HCT116 (cell line): ENCODE results near the gene IL31RA. TPM values are rescaled to one million over a fixed set of nuclear protein-coding genes. Genes with fewer than 3 reads are reported as not detected.

Experiments
- ATAC-seq: fragments of 200-7000 bp; cut with Tn5 transposase; 2 replicates; pipeline ENCODE4 v1.9.1; 2020; ENCODE audit warnings: mild to moderate bottlenecking, moderate library complexity
- BruUV-seq: library from RNA; stranded (reverse); fragments of 400-500 nt; replicated peaks from 2 replicates; lab custom pipeline; 2021; lab: Mats Ljungman, UMichigan
- CTCF ChIA-PET: fragments of 300-600 bp; sonication (Branson Sonifier 250); formaldehyde crosslinking; loops from one replicate; lab custom pipeline; 2021; ENCODE audit warnings: antibody characterized with exemption; lab: Charles Lee
- POLR2A ChIA-PET: fragments of 300-600, 350-600 bp; sonication (Branson Sonifier 250); formaldehyde crosslinking; loops from one replicate; lab custom pipeline; 2021; ENCODE audit warnings: antibody characterized with exemption; lab: Charles Lee
- RAD21 ChIA-PET, 2 experiments: fragments of 300-600 bp; sonication (Branson Sonifier 250); formaldehyde crosslinking; loops; one replicate each; lab custom pipeline; 2023; ENCODE audit warnings: low total read pairs in 2 of 2; ENCODE audit not compliant: uncharacterized antibody in 2 of 2, unreplicated experiment in 2 of 2, low non-redundant PET in 1 of 2; lab: Charles Lee
- DNase-seq: peaks from one replicate; pipeline ENCODE4 v3.0.0-alpha.2; 2010; ENCODE audit warnings: low read depth, low spot score
- H2AFZ ChIP-seq: fragments of 200-600 bp; shearing (Covaris generic), sonication (generic); 2 replicates; pipeline ENCODE4 v1.6.1; 2017; ENCODE audit warnings: low read depth, mixed run types, mixed read lengths, antibody characterized with exemption, low read length; ENCODE audit not compliant: poor library complexity, severe bottlenecking
- H3K27ac ChIP-seq: 2 replicates; pipeline ENCODE4 v1.5.1; 2012; ENCODE audit warnings: low read depth, low read length
- H3K27me3 ChIP-seq: fragments of 200-600 bp; sonication (generic); 2 replicates; pipeline ENCODE4 v1.6.1; 2016; ENCODE audit warnings: mixed run types, low read length, mixed read lengths; ENCODE audit not compliant: insufficient read depth
- H3K36me3 ChIP-seq, 2 experiments: fragments of 200-500 bp in 1 of 2; fragments of 200-600 bp in 1 of 2; sonication (Bioruptor generic) in 1 of 2; sonication (generic) in 1 of 2; 2 replicates each; pipeline versions ENCODE4 v1.5.1 to v1.6.1; 2014 to 2016; ENCODE audit warnings: low read length in 2 of 2, inconsistent platforms in 1 of 2, mixed read lengths in 1 of 2, mixed run types in 1 of 2; ENCODE audit not compliant: insufficient read depth in 2 of 2, control insufficient read depth in 1 of 2
- H3K4me1 ChIP-seq, 2 experiments: fragments of 200-600 bp in 1 of 2; sonication (generic) in 1 of 2; 2 replicates each; pipeline versions ENCODE4 v1.5.1 to v1.6.1; 2012 to 2017; ENCODE audit warnings: low read length in 2 of 2, inconsistent platforms in 1 of 2, mild to moderate bottlenecking in 1 of 2, mixed read lengths in 1 of 2, mixed run types in 1 of 2, moderate library complexity in 1 of 2; ENCODE audit not compliant: insufficient read depth in 2 of 2, control insufficient read depth in 1 of 2
- H3K4me2 ChIP-seq: fragments of 200-600 bp; sonication (generic); 2 replicates; pipeline ENCODE4 v1.6.1; 2017; ENCODE audit warnings: mixed run types, low read length, mixed read lengths
- H3K4me3 ChIP-seq, 2 experiments: fragments of 200-600 bp in 1 of 2; sonication (generic) in 1 of 2; replicated peaks in 1 of 2; 2 replicates each; pipeline ENCODE4 v1.5.1; 2011 to 2016; ENCODE audit warnings: low read length in 2 of 2, control low read depth in 1 of 2, low read depth in 1 of 2, mild to moderate bottlenecking in 1 of 2, mixed read lengths in 1 of 2, mixed run types in 1 of 2
- H3K79me2 ChIP-seq: fragments of 200-600 bp; sonication (generic); 2 replicates; pipeline ENCODE4 v1.6.1; 2017; ENCODE audit warnings: mild to moderate bottlenecking, mixed run types, low read length, moderate library complexity, mixed read lengths; ENCODE audit not compliant: insufficient read depth
- H3K9ac ChIP-seq: fragments of 200-600 bp; sonication (generic); 2 replicates; pipeline ENCODE4 v1.6.1; 2016; ENCODE audit warnings: low read length, mixed read lengths
- H3K9me2 ChIP-seq: fragments of 200-600 bp; sonication (generic), shearing (Covaris generic); 2 replicates; pipeline ENCODE4 v1.6.1; 2017; ENCODE audit warnings: mixed run types, mild to moderate bottlenecking, moderate library complexity; ENCODE audit not compliant: insufficient read depth
- H3K9me3 ChIP-seq, 2 experiments: fragments of 200-500 bp in 1 of 2; fragments of 200-600 bp in 1 of 2; sonication (Bioruptor generic) in 1 of 2; sonication (generic) in 1 of 2; 2 replicates each; pipeline ENCODE4 v1.6.1; 2014 to 2017; ENCODE audit warnings: low read length in 2 of 2, mixed read lengths in 2 of 2, inconsistent platforms in 1 of 2, low read depth in 1 of 2, mild to moderate bottlenecking in 1 of 2, mixed run types in 1 of 2, moderate library complexity in 1 of 2; ENCODE audit not compliant: control insufficient read depth in 1 of 2, insufficient read depth in 1 of 2
- H4K20me1 ChIP-seq: fragments of 200-600 bp; sonication (generic), shearing (Covaris generic); 2 replicates; pipeline ENCODE4 v1.6.1; 2017; ENCODE audit warnings: mixed run types, mild to moderate bottlenecking, moderate library complexity; ENCODE audit not compliant: insufficient read depth
- CEBPB ChIP-seq: IDR thresholded peaks from 2 replicates; pipeline ENCODE4 v1.6.1; 2012; ENCODE audit warnings: low read depth
- ELF1 ChIP-seq: IDR thresholded peaks from 2 replicates; pipeline ENCODE4 v1.6.1; 2012; ENCODE audit warnings: low read depth, borderline replicate concordance
- EZH2phosphoT487 ChIP-seq: fragments of 200-600 bp; IDR thresholded peaks from 2 replicates; pipeline ENCODE4 v1.6.1; 2018; ENCODE audit warnings: antibody characterized with exemption, borderline replicate concordance
- MAX ChIP-seq: IDR thresholded peaks from 2 replicates; pipeline ENCODE4 v1.6.1; 2012
- POLR2A ChIP-seq: IDR thresholded peaks from 2 replicates; pipeline ENCODE4 v1.7.0; 2011; ENCODE audit warnings: borderline replicate concordance; ENCODE audit not compliant: insufficient read depth, insufficient read length; ENCODE audit errors: extremely low read depth
- POLR2AphosphoS5 ChIP-seq: IDR thresholded peaks from 2 replicates; pipeline ENCODE4 v1.6.1; 2011; ENCODE audit warnings: mild to moderate bottlenecking, low read depth, low read length, moderate library complexity
- RAD21 ChIP-seq: IDR thresholded peaks from 2 replicates; pipeline ENCODE4 v1.6.1; 2012; ENCODE audit warnings: low read depth, mild to moderate bottlenecking
- YY1 ChIP-seq: IDR thresholded peaks from 2 replicates; pipeline ENCODE4 v1.6.1; 2011; ENCODE audit warnings: low read length, low read depth, moderate library complexity, mild to moderate bottlenecking; ENCODE audit not compliant: insufficient replicate concordance; ENCODE audit errors: extremely low read depth
- ZFX ChIP-seq: fragments of 450-650 bp; IDR thresholded peaks from 2 replicates; pipeline ENCODE4 v1.6.1; 2017
- intact Hi-C: fragments of 100-400 bp; cut with micrococcal nuclease; formaldehyde crosslinking; loops from 2 replicates; pipeline ENCODE4 v1.10.0; 2022
- total RNA-seq: library from RNA; stranded (reverse); gene quantifications from one replicate; pipeline ENCODE4 v1.2.1, GENCODE V29; 2021; ENCODE audit not compliant: unreplicated experiment
- TF ChIP-seq, protein P1 (sequence below): IDR thresholded peaks from 2 replicates; pipeline ENCODE4 v1.6.1; 2012; ENCODE audit warnings: low read depth

Gene IL31RA
- total RNA-seq, 1 experiment from 2014 or later: 0.59 TPM

- no peaks in the 10 kb centered on the region for H4K20me1 ChIP-seq
- no peak overlapping the region for H2AFZ ChIP-seq
- ATAC-seq (no peak), DNase-seq (no peak)
- H3K27ac ChIP-seq: no peak overlapping the region
- no peaks in the 10 kb centered on the region for H3K9me2 ChIP-seq
- TF ChIP-seq RAD21 (peak; percentile 36; the same call in 1 of the 2 replicates), CEBPB (peak; percentile 56; the same call in 1 of the 2 replicates), MAX (no peak), ELF1 (no peak)
- BruUV-seq: no TSS peak
- intact Hi-C loops: no loop called here
- ChIA-PET POLR2A (no interaction called here), CTCF (interaction anchor here (1.9 kb wide), 1 partner anchor 24 kb away, joined by 6 read pairs; no protein-coding TSS in a partner anchor), RAD21 (no interaction called here)
- H3K4me2 ChIP-seq: no peak overlapping the region
- H3K9ac ChIP-seq: no peak overlapping the region
- H3K9me3 ChIP-seq: no peaks in the 10 kb centered on the region
- no peaks in the 10 kb centered on the region for H3K79me2 ChIP-seq
- no peaks in the 10 kb centered on the region for H3K36me3 ChIP-seq
- no peak overlapping the region for H3K4me3 ChIP-seq
- no peaks in the 10 kb centered on the region for H3K27me3 ChIP-seq
- H3K4me1 ChIP-seq: no peaks in the 10 kb centered on the region
Observed at GRCh38 chr5:55911784-55912653, 60.9 kb downstream of the IL31RA start.

GRCh38 chr5:55913466-55914413 lies 62.6 kb downstream of the IL31RA start:
- Histone ChIP-seq H3K27me3 (no peaks in the 10 kb centered on the region), H3K36me3 (no peaks in the 10 kb centered on the region), H2AFZ (no peak overlapping the region), H3K4me3 (no peak overlapping the region), H4K20me1 (no peaks in the 10 kb centered on the region), H3K9ac (no peak overlapping the region), H3K27ac (no peak overlapping the region), H3K4me1 (0 out of 4 replicates have a peak, but pooled peaks cover 0 to 3% of the 10 kb centered on the region in 2 experiments), H3K9me3 (no peaks in the 10 kb centered on the region), H3K79me2 (no peaks in the 10 kb centered on the region), H3K4me2 (no peak overlapping the region), H3K9me2 (no peaks in the 10 kb centered on the region)
- CTCF ChIA-PET: no interaction called here
- POLR2A ChIA-PET: no interaction called here
- BruUV-seq: no TSS peak
- RAD21 ChIA-PET: no interaction called here
- no peak for ATAC-seq
- intact Hi-C loops: no loop called here
- no peak for DNase-seq
- TF ChIP-seq YY1: no peak
- no peak for TF ChIP-seq ZFX
- TF ChIP-seq POLR2A: no peak
- no peak for TF ChIP-seq POLR2AphosphoS5
- no peak for TF ChIP-seq CEBPB
- no peak for TF ChIP-seq EZH2phosphoT487
- TF ChIP-seq, protein P1, sequence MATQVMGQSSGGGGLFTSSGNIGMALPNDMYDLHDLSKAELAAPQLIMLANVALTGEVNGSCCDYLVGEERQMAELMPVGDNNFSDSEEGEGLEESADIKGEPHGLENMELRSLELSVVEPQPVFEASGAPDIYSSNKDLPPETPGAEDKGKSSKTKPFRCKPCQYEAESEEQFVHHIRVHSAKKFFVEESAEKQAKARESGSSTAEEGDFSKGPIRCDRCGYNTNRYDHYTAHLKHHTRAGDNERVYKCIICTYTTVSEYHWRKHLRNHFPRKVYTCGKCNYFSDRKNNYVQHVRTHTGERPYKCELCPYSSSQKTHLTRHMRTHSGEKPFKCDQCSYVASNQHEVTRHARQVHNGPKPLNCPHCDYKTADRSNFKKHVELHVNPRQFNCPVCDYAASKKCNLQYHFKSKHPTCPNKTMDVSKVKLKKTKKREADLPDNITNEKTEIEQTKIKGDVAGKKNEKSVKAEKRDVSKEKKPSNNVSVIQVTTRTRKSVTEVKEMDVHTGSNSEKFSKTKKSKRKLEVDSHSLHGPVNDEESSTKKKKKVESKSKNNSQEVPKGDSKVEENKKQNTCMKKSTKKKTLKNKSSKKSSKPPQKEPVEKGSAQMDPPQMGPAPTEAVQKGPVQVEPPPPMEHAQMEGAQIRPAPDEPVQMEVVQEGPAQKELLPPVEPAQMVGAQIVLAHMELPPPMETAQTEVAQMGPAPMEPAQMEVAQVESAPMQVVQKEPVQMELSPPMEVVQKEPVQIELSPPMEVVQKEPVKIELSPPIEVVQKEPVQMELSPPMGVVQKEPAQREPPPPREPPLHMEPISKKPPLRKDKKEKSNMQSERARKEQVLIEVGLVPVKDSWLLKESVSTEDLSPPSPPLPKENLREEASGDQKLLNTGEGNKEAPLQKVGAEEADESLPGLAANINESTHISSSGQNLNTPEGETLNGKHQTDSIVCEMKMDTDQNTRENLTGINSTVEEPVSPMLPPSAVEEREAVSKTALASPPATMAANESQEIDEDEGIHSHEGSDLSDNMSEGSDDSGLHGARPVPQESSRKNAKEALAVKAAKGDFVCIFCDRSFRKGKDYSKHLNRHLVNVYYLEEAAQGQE: no peak
